KMS-11 (cell line): ENCODE results near the gene PDCD4.

Source experiments
- H2AFZ ChIP-seq: fragments of 200-600 bp; sonication (generic); 2 replicates; pipeline ENCODE4 v1.6.1; 2016; ENCODE audit warnings: antibody characterized with exemption, mixed run types, low read depth
- H3K27ac ChIP-seq: fragments of 200-600 bp; sonication (generic); 2 replicates; pipeline ENCODE4 v1.6.1; 2016; ENCODE audit warnings: mild to moderate bottlenecking, mixed run types
- H3K27me3 ChIP-seq: fragments of 200-600 bp; sonication (generic); 2 replicates; pipeline ENCODE4 v1.6.1; 2017; ENCODE audit warnings: mild to moderate bottlenecking, low read depth, mixed run types, moderate library complexity; ENCODE audit not compliant: insufficient read depth
- H3K36me3 ChIP-seq: fragments of 200-600 bp; sonication (generic); 2 replicates; pipeline ENCODE4 v1.6.1; 2017; ENCODE audit warnings: mild to moderate bottlenecking, mixed run types; ENCODE audit not compliant: insufficient read depth
- H3K4me1 ChIP-seq: fragments of 200-600 bp; sonication (generic); 2 replicates; pipeline ENCODE4 v1.6.1; 2016; ENCODE audit warnings: mild to moderate bottlenecking, low read depth, mixed run types; ENCODE audit not compliant: poor library complexity, severe bottlenecking
- H3K4me2 ChIP-seq: fragments of 200-600 bp; sonication (generic); 2 replicates; pipeline ENCODE4 v1.7.0; 2016; ENCODE audit warnings: mild to moderate bottlenecking, mixed run types
- H3K4me3 ChIP-seq: fragments of 200-600 bp; sonication (generic); IDR thresholded peaks from 2 replicates; pipeline ENCODE4 v1.6.1; 2017; ENCODE audit warnings: low read depth, low read length, mixed read lengths; ENCODE audit not compliant: insufficient read depth
- H3K79me2 ChIP-seq: fragments of 200-600 bp; sonication (generic); 2 replicates; pipeline ENCODE4 v1.6.1; 2016; ENCODE audit warnings: low read depth, mixed run types; ENCODE audit not compliant: insufficient read depth
- H3K9ac ChIP-seq: fragments of 200-600 bp; sonication (generic); 2 replicates; pipeline ENCODE4 v1.6.1; 2016; ENCODE audit warnings: mild to moderate bottlenecking, mixed run types
- H4K20me1 ChIP-seq: fragments of 200-600 bp; sonication (generic); 2 replicates; pipeline ENCODE4 v1.6.1; 2016; ENCODE audit warnings: mild to moderate bottlenecking, mixed run types; ENCODE audit not compliant: insufficient read depth
- TF ChIP-seq, protein P1 (sequence below): fragments of 200-600 bp; sonication (generic); conservative IDR thresholded peaks from 2 replicates; pipeline ENCODE4 v1.6.1; 2017; ENCODE audit warnings: low read depth, mild to moderate bottlenecking, antibody characterized with exemption, low read length, moderate library complexity, mixed read lengths

The PDCD4 gene

GRCh38 chr10:110843796-110844616, 27.7 kb upstream of the PDCD4 start:
- H3K27me3 ChIP-seq = no peaks in the 10 kb centered on the region
- TF ChIP-seq, protein P1, sequence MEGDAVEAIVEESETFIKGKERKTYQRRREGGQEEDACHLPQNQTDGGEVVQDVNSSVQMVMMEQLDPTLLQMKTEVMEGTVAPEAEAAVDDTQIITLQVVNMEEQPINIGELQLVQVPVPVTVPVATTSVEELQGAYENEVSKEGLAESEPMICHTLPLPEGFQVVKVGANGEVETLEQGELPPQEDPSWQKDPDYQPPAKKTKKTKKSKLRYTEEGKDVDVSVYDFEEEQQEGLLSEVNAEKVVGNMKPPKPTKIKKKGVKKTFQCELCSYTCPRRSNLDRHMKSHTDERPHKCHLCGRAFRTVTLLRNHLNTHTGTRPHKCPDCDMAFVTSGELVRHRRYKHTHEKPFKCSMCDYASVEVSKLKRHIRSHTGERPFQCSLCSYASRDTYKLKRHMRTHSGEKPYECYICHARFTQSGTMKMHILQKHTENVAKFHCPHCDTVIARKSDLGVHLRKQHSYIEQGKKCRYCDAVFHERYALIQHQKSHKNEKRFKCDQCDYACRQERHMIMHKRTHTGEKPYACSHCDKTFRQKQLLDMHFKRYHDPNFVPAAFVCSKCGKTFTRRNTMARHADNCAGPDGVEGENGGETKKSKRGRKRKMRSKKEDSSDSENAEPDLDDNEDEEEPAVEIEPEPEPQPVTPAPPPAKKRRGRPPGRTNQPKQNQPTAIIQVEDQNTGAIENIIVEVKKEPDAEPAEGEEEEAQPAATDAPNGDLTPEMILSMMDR = no peak
- H3K36me3 ChIP-seq = no peaks in the 10 kb centered on the region
- H2AFZ ChIP-seq = peak overlapping the region; percentile 2; the same call in 1 of the 2 replicates
- H3K79me2 ChIP-seq = no peaks in the 10 kb centered on the region
- H3K4me2 ChIP-seq = peak overlapping the region; percentile 96
- H3K4me1 ChIP-seq = peaks cover 77% of the 10 kb centered on the region
- H4K20me1 ChIP-seq = no peaks in the 10 kb centered on the region
- H3K9ac ChIP-seq = peak overlapping the region; percentile 71; the same call in 1 of the 2 replicates
- H3K27ac ChIP-seq = peak overlapping the region; percentile 93
- H3K4me3 ChIP-seq = no peak overlapping the region

DNA sequence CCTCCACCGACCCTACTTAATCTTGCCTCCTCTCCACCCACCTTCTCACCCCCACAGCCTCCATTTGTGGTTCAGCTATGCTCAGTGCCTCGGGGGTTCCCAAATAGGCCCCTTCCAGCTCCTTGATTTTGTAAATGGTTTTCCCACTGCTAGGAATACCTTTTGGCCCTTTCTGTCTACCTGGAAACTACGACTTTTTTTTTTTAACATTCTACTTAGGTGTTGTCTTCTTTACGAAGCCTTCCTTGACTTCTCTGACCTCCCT, 27.2 kb upstream of the PDCD4 start:
- H3K36me3 ChIP-seq = no peaks in the 10 kb centered on the region
- peaks cover 76% of the 10 kb centered on the region for H3K4me1 ChIP-seq
- H2AFZ ChIP-seq = no peak overlapping the region
- no peaks in the 10 kb centered on the region for H3K79me2 ChIP-seq
- H3K4me3 ChIP-seq = no peak overlapping the region
- no peaks in the 10 kb centered on the region for H4K20me1 ChIP-seq
- TF ChIP-seq, protein P1 = no peak
- H3K27me3 ChIP-seq = no peaks in the 10 kb centered on the region
- H3K27ac ChIP-seq = peak overlapping the region; percentile 93; the same call in 1 of the 2 replicates
- H3K9ac ChIP-seq = no peak overlapping the region
- peak overlapping the region; percentile 96; the same call in 1 of the 2 replicates for H3K4me2 ChIP-seq

DNA sequence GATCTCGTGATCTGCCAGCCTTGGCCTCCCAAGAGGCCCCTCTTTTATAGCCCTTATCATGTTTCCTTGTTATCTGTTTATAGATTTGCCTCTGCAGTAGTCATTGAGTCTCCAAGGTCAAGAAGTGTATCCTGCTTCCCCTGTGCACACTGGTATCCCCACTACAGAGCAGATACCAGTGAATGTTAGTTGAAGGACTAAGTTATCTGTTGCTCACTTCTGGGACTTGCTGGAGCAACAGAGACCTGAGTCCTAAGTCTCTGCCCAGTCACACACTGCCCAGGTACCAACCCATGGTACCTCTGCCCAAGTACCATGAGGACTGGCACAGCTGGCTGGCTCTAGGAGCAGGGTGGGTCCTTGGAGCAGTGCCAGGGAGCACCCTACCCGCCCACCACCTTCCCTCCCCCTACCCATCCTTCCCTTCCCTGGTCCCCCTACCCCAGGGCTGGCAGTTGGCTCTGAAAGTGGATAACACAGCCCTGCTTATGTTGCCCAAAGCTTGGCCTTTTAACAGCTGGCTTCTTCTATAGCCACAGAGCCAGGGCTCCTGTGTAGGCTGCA, 26.5 kb upstream of the PDCD4 start:
- peak overlapping the region; percentile 36; the same call in 1 of the 2 replicates for H2AFZ ChIP-seq
- no peak overlapping the region for H3K9ac ChIP-seq
- TF ChIP-seq, protein P1 = no peak
- 0 out of 2 replicates have a peak overlapping the region, but pooled peaks have one; percentile 34 for H3K4me2 ChIP-seq
- peaks cover 77% of the 10 kb centered on the region for H3K4me1 ChIP-seq
- no peak overlapping the region; the same call in 1 of the 2 replicates for H3K27ac ChIP-seq
- H3K36me3 ChIP-seq = no peaks in the 10 kb centered on the region
- H3K27me3 ChIP-seq = no peaks in the 10 kb centered on the region
- H3K79me2 ChIP-seq = no peaks in the 10 kb centered on the region
- H4K20me1 ChIP-seq = no peaks in the 10 kb centered on the region
- H3K4me3 ChIP-seq = no peak overlapping the region

- no peaks in the 10 kb centered on the region for H3K27me3 ChIP-seq
- H3K27ac ChIP-seq = no peak overlapping the region; the same call in 1 of the 2 replicates
- TF ChIP-seq, protein P1 = no peak
- H3K36me3 ChIP-seq = no peaks in the 10 kb centered on the region
- peaks cover 77% of the 10 kb centered on the region for H3K4me1 ChIP-seq
- H3K79me2 ChIP-seq = no peaks in the 10 kb centered on the region
- peak overlapping the region; percentile 36; the same call in 1 of the 2 replicates for H2AFZ ChIP-seq
- no peaks in the 10 kb centered on the region for H4K20me1 ChIP-seq
- no peak overlapping the region for H3K4me3 ChIP-seq
- 0 out of 2 replicates have a peak overlapping the region, but pooled peaks have one; percentile 34 for H3K4me2 ChIP-seq
- no peak overlapping the region; the same call in 1 of the 2 replicates for H3K9ac ChIP-seq
These were observed 25.7 kb upstream of the PDCD4 start for GRCh38 chr10:110845756-110846620.
